Astrocyte (in vitro differentiated cells and primary cell): ENCODE measurements around the gene SYVN1. TPM values are rescaled to one million over a fixed set of nuclear protein-coding genes. Genes with fewer than 3 reads are reported as not detected.
A peak's percentile ranks its signal among the peaks of the same experiment; 100 is the strongest.

Source experiments
- DNase-seq: peaks from one replicate; pipeline ENCODE4 v3.0.0-alpha.2; 2010; ENCODE audit warnings: low read depth
- FAIRE-seq: peaks from 2 replicates; lab custom pipeline; 2011; peaks lifted over from hg19 to GRCh38; lab: Jason Lieb, UNC
- H2AFZ ChIP-seq: 2 replicates; pipeline ENCODE4 v1.6.0; 2012; ENCODE audit warnings: low read depth, low read length, inconsistent platforms
- H3K27ac ChIP-seq: 2 replicates; pipeline ENCODE4 v1.5.1; 2011; ENCODE audit warnings: low read depth, low read length, inconsistent platforms
- H3K27me3 ChIP-seq: 2 replicates; pipeline ENCODE4 v1.6.0; 2011; ENCODE audit warnings: low read length, inconsistent platforms; ENCODE audit not compliant: insufficient read depth
- H3K36me3 ChIP-seq: 2 replicates; pipeline ENCODE4 v1.5.1; 2011; ENCODE audit warnings: low read length, inconsistent platforms; ENCODE audit not compliant: insufficient read depth
- H3K4me1 ChIP-seq: 2 replicates; pipeline ENCODE4 v1.5.1; 2011; ENCODE audit warnings: low read length, inconsistent platforms; ENCODE audit not compliant: insufficient read depth
- H3K4me2 ChIP-seq: 2 replicates; pipeline ENCODE4 v1.6.0; 2012; ENCODE audit warnings: low read length, inconsistent platforms
- H3K4me3 ChIP-seq: 2 replicates; pipeline ENCODE4 v1.5.1; 2011; ENCODE audit warnings: low read depth, mild to moderate bottlenecking, low read length, inconsistent platforms; ENCODE audit not compliant: insufficient read depth
- H3K79me2 ChIP-seq: 2 replicates; pipeline ENCODE4 v1.6.0; 2012; ENCODE audit warnings: mild to moderate bottlenecking, low read length, inconsistent platforms; ENCODE audit not compliant: insufficient read depth
- H3K9ac ChIP-seq: 2 replicates; pipeline ENCODE4 v1.6.0; 2012; ENCODE audit warnings: mild to moderate bottlenecking, low read length, inconsistent platforms
- H3K9me3 ChIP-seq: 2 replicates; pipeline ENCODE4 v1.5.1; 2012; ENCODE audit warnings: low read depth, mild to moderate bottlenecking, low read length, inconsistent platforms; ENCODE audit not compliant: insufficient read depth
- H4K20me1 ChIP-seq: 2 replicates; pipeline ENCODE4 v1.6.0; 2012; ENCODE audit warnings: low read length, inconsistent platforms; ENCODE audit not compliant: insufficient read depth
- H3K27ac Mint-ChIP-seq: one replicate; pipeline ENCODE4 v1.8.0; 2021; ENCODE audit warnings: mild to moderate bottlenecking, mixed read lengths; ENCODE audit not compliant: unreplicated experiment
- H3K27me3 Mint-ChIP-seq: one replicate; pipeline ENCODE4 v1.8.0; 2021; ENCODE audit warnings: low read depth, mixed read lengths; ENCODE audit not compliant: unreplicated experiment
- H3K36me3 Mint-ChIP-seq: one replicate; pipeline ENCODE4 v1.8.0; 2021; ENCODE audit warnings: low read depth, mixed read lengths; ENCODE audit not compliant: unreplicated experiment
- H3K4me1 Mint-ChIP-seq: one replicate; pipeline ENCODE4 v1.8.0; 2021; ENCODE audit warnings: low read depth, mixed read lengths; ENCODE audit not compliant: unreplicated experiment
- H3K4me3 Mint-ChIP-seq: one replicate; pipeline ENCODE4 v1.8.0; 2021; ENCODE audit warnings: mild to moderate bottlenecking, moderate library complexity, mixed read lengths; ENCODE audit not compliant: unreplicated experiment
- H3K9me3 Mint-ChIP-seq: one replicate; pipeline ENCODE4 v1.8.0; 2021; ENCODE audit warnings: mild to moderate bottlenecking, mixed read lengths; ENCODE audit not compliant: unreplicated experiment
- CTCF ChIP-seq: IDR thresholded peaks from 2 replicates; pipeline ENCODE4 v1.5.1; 2011; ENCODE audit warnings: low read depth, mild to moderate bottlenecking, inconsistent platforms, low read length, moderate library complexity; ENCODE audit not compliant: insufficient read depth
- EZH2 ChIP-seq: IDR thresholded peaks from 2 replicates; pipeline ENCODE4 v1.6.1; 2012; ENCODE audit warnings: mild to moderate bottlenecking, low read length, inconsistent platforms; ENCODE audit not compliant: insufficient read depth
- total RNA-seq: library from RNA; stranded (reverse); gene quantifications from 2 replicates; pipeline ENCODE4 v1.2.1, GENCODE V29; 2021

The SYVN1 gene
- total RNA-seq, 1 donor from 2014 or later: 43.0 TPM

DNA sequence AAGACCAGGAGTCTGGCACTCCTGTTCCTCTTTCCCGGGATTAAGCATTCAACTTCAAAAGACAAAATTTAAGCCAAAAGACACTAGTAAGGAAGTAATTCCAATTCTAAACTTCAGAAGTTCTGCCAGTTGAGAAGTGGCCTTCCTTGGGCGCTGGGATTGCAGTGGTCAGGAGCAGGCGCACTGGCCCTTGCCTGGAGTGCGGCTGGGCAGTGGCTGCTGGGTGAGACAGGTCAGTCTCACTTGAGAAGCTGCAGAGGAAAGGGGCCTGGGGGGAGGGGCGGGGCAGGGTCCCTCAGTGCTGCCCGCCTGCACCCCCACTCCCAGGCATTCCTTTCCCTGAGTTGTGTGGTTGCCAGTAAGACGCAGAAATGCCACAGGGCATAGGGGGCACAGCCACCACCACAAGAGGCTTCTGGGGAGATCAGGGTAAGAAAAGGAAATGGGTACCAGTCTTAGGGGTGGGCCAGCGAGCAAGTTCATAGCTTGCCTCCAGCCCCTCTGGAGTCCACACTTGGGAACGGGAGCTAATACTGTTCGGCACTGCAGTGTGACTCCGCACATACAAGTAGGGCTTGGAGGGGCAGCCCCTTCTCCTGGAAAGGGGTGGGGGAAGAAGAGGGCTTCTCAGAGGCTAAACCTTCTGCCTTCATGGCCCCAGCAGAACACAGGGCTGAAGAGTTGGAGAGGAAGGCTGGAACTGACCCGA lies 6.7 kb downstream of the SYVN1 start:
- H3K9ac ChIP-seq: no peak overlapping the region
- H3K4me3 Mint-ChIP-seq: no peak overlapping the region
- no peaks in the 10 kb centered on the region for H3K9me3 ChIP-seq
- FAIRE-seq (no peak), DNase-seq (no peak)
- peaks cover 4% of the 10 kb centered on the region for H3K4me1 Mint-ChIP-seq
- peaks cover 43% of the 10 kb centered on the region for H3K79me2 ChIP-seq
- peaks cover 64% of the 10 kb centered on the region for H4K20me1 ChIP-seq
- no peaks in the 10 kb centered on the region for H3K9me3 Mint-ChIP-seq
- no peak overlapping the region for H3K4me2 ChIP-seq
- H3K4me1 ChIP-seq: peaks cover 4% of the 10 kb centered on the region
- peaks cover 40% of the 10 kb centered on the region for H3K36me3 ChIP-seq
- peaks cover 19% of the 10 kb centered on the region for H3K36me3 Mint-ChIP-seq
- TF ChIP-seq CTCF: no peak
- no peak for TF ChIP-seq EZH2
- H3K27ac Mint-ChIP-seq: peak overlapping the region; percentile 47
- H3K27me3 ChIP-seq: no peaks in the 10 kb centered on the region
- no peak overlapping the region for H3K27ac ChIP-seq
- no peaks in the 10 kb centered on the region for H3K27me3 Mint-ChIP-seq
- no peak overlapping the region for H3K4me3 ChIP-seq
- H2AFZ ChIP-seq: no peak overlapping the region

GRCh38 chr11:65126624-65127274 lies 7.6 kb downstream of the SYVN1 start:
- Histone ChIP-seq H3K79me2 (peaks cover 43% of the 10 kb centered on the region), H2AFZ (no peak overlapping the region), H3K36me3 (peaks cover 38% of the 10 kb centered on the region), H3K4me1 (peaks cover 4% of the 10 kb centered on the region), H3K9ac (no peak overlapping the region), H3K4me2 (no peak overlapping the region), H4K20me1 (peaks cover 55% of the 10 kb centered on the region), H3K27ac (no peak overlapping the region), H3K27me3 (no peaks in the 10 kb centered on the region), H3K9me3 (no peaks in the 10 kb centered on the region), H3K4me3 (no peak overlapping the region)
- H3K4me3 Mint-ChIP-seq: no peak overlapping the region
- H3K9me3 Mint-ChIP-seq: no peaks in the 10 kb centered on the region
- FAIRE-seq (no peak), DNase-seq (no peak)
- peak overlapping the region; percentile 47 for H3K27ac Mint-ChIP-seq
- H3K4me1 Mint-ChIP-seq: peaks cover 4% of the 10 kb centered on the region
- peaks cover 14% of the 10 kb centered on the region for H3K36me3 Mint-ChIP-seq
- no peak for TF ChIP-seq EZH2
- TF ChIP-seq CTCF: no peak
- H3K27me3 Mint-ChIP-seq: no peaks in the 10 kb centered on the region
